Stimulated activated CD8-positive, alpha-beta memory T cell treated with anti-CD3 and anti-CD28 coated beads, Interleukin-4, amount 100 ng/mL, for 1 hour (primary cell): ENCODE measurements around the gene ACTN4.
"Not testable (repeated sequence)": the region's sequence is repeated elsewhere in the genome, so short reads cannot be mapped to it uniquely, and the experiment has no call there.

Experiments used
- DNase-seq, 2 donors: peaks; one replicate each; pipeline ENCODE4 v3.0.0-alpha.2; 2020; ENCODE audit warnings: low read depth in 2 of 2, low spot score in 1 of 2

The ACTN4 gene

DNA sequence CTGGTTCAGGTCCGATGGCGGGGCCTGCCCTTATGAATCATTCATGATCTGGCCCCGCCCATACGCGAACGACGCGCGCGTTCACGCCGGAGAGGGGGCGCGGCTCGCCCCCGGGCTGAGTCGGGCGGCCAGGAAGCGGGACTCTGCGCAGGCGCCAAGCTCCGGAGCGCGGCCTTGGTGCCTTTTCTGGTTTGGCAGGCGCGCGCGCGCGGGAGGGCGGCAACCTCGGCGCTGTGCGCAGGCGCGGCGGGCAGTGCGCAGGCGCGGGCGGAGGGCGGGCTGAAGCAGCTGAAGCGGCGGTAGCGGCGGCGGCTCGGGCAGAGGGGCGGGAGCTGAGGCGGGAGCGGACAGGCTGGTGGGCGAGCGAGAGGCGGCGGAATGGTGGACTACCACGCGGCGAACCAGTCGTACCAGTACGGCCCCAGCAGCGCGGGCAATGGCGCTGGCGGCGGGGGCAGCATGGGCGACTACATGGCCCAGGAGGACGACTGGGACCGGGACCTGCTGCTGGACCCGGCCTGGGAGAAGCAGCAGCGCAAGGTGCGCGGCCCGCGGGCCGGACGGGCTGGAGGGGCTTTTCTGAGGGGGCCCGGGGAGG, at the start of gene ACTN4:
ACTN4 (plus strand) TSS at position 282 of the 598 bp plus-strand sequence; CDS start at position 379, 97 bp downstream.
- peak; percentile 99 to 100 for DNase-seq

DNA sequence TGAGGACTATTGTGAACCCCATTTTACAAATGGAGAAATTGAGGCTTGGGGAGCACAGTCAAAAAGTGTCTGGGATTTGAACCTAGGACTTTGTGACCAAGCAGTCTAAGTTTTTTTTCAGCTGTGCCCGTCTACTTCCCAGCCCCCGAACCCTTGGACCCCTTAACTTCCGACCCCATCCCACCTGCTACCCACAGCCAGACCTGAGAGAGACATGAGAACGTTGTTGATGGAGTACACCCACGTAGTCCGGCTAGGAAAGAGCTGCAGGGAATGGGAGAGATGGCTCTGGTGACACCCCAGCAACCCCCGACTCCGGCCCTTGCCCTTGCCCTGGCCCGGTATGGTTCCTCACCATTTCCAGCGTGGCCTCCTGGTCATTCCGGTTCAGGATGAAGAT, 47.7 kb upstream of the ACTN4 start:
- DNase-seq: no peak

DNA sequence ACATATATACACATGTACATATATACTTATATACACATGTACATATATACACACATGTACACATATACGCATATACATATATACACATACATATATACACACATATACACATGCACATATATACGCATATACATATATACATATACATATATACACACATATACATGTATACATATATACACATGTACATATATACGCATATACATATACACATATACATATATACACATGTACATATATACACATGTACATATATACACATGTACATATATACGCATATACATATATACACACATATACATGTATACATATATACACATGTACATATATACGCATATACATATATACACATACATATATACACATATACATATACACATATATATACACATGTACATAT, 44.6 kb upstream of the ACTN4 start:
- DNase-seq: not testable (repeated sequence)

DNA sequence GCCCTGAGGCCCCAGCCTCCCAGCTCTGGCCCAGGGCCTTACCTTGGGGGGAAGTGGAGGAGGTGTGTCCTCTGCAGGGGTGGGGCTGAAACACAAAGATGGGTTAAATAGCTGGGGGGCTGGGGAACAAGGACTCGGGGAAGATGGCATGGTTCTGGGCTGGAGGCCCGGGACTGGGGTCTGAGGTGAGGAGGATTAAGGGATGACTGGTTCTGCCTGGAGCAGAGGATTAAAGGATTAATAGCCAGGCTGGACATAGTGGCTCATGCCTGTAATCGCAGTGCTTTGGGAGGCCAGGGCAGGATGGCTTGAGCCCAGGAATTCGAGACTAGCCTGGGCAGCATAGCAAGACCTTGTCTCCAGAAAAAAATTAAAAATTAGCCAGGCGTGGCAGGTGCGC, 41.3 kb upstream of the ACTN4 start:
- no peak for DNase-seq

DNA sequence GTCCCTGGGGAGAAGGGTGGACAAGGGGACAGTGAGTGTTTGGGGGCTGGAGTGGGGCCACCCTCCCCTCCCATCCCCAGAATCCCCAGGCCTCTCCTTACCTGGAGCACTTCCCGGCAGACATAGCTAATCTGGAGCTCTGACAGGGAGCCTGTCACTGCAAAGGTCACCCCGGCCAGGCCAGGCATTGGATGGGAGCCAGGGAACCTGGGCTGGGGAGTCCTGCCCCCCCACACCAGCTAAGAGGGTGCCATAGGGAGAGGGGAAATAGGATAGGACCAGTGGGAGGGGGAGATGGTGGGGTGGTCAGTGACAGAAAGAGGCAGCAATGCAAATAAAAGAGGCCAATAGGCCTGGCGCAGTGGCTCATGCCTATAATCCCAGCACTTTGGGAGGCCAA, 33.2 kb upstream of the ACTN4 start:
- DNase-seq: no peak

DNA sequence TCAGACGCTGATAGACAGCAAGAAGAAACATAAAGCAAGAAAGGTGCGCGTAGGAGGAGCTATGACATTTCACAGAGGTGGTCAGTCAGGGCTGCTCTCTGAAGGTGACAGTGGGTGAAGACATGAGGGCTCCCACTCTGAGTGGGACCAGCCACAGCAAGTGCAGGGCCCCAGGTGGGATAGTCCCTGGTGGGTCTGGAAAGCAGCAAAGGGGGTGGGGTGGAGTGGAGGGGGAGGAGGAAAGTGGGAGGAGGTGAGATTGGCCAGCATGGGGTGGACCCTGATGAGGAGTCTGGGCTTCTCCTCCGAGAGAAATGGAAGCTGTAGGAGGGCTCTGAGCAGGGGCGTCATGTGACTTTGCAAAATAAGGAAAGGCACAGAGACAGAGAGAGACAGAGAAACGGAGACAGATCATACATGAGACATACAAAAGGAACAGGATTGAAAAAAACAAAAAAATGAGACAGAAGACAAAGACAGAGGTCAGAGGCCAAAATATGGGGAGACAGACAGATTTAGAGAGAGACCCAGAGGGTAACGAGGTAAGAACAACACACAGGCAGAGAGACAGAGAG, 32.4 kb upstream of the ACTN4 start:
- no peak for DNase-seq

DNA sequence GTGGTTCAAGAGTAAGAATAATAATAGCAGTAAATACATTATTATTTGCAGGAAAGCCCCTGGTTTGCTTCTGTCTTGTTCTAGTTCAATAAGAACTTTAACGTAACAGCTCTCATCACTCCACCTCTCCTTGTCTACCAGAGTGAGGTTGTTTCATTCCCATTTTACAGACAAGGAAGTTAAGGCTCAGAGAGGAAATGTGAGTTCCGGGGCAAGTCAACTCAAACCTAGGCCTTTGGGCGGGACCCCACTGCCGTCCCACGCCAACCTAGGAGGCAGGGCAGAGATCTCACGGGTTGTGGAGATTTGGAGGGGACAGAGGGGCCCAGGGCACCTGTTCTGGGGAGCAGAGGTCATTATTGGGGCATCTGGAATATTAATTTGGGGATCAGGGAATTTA, 31.2 kb upstream of the ACTN4 start:
- no peak for DNase-seq

DNA sequence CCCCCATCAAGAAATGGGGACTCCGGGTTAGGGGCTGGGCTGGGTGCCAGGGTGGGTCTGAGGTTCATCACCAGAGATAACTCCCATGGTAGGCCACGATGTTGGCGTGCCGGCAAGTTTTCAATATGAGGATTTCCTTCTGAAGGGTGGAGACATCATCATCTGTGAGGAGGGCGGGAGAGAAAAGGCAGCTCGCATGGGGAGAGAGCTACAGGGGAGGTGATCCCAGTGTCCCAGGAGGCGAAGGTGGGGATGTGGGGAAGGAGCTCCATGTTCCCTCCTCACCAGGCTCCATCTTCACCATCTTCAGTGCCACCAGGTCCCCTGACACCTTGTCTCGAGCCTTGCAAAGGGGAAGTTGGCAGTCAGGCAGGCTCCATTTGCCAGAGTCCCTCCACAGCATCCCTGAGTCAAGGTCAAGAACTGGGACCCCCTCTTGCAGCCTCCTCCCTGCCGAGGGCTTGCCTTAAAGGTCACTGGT, 30.1 kb upstream of the ACTN4 start:
- DNase-seq: no peak

DNA sequence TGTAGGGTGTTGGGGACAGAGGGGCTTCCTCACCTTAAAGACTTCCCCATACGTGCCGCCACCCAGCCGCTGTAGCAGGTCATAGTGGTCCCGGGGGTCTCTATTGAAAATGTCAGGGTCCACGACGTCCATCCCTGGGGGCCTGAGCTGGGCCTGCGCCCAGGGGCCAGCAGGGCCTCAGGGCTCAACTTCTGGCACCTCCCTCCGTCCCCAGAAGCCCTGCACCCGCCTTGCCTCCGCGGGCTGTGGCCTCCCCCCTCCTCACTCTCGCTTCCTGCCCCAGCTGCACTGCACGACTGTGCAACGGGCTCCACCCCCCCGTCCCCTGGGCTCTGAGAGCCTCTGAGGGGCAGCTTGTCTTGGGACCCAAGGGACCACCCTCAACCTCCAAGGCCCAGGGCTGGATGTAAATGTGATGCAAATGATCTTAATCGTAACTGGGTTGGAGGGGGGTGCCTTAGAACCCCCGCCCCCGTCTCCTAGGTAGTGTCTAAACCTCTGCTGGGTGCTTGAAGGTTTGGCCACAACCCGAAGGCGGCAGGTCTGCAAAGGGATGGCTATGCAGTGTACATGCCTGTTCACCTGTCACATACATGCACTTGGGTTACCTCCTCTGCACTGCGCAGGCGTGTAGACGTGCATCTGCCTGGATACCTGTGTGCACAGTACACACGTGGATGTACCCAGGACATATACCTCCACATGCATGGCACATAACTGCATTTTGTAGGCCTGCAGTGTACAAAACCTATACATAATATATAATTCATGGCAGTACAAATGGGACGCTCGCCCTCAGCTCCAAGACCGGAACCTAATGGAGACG, 29.5 kb upstream of the ACTN4 start, which contains the start of gene MAP4K1:
MAP4K1 (minus strand) TSS at position 190 of the 826 bp plus-strand sequence; CDS start at position 132, 58 bp downstream.
- peak in 1 of 2 donors; percentile 41 for DNase-seq

DNA sequence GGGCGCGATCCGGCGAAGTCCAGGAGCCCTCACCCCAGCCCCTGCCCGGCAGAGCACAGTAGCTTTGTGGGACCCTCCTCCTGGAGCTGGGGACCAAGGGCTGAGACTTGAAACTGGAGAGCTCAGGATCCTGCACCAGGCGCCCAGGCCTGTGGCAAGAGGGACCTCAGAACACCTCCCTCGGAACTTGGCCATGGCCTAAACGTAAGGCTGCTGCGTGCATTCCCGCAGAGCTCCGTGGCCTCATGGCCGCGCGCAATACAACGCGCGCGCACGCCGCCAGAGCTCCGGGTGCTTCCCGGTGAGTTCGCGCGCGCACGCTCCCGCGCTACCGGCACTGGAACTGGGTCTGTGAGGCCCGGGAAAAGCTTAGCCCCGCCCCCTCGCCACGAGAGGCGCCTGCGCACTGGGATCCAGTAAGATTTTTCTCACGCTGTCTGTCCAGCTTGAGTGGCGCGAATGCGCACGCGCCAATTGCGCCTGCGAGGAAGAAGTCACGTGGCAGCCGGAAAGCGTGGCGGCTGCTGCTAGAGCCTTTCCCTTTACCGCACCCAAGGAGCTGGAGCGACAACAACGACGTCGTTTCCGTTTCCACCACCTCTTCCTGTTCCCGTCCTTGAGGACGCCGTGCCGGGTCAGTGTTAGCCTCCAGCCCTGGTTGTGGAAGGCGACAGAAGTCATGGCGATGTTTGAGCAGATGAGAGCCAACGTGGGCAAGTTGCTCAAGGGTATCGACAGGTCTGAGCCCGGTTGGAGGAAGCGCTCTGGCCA, 28.7 kb upstream of the ACTN4 start, which contains the start of gene EIF3K:
EIF3K (plus strand) TSS at position 599 of the 771 bp plus-strand sequence; CDS start at position 680, 81 bp downstream.
- DNase-seq: peak; percentile 91 to 95

DNA sequence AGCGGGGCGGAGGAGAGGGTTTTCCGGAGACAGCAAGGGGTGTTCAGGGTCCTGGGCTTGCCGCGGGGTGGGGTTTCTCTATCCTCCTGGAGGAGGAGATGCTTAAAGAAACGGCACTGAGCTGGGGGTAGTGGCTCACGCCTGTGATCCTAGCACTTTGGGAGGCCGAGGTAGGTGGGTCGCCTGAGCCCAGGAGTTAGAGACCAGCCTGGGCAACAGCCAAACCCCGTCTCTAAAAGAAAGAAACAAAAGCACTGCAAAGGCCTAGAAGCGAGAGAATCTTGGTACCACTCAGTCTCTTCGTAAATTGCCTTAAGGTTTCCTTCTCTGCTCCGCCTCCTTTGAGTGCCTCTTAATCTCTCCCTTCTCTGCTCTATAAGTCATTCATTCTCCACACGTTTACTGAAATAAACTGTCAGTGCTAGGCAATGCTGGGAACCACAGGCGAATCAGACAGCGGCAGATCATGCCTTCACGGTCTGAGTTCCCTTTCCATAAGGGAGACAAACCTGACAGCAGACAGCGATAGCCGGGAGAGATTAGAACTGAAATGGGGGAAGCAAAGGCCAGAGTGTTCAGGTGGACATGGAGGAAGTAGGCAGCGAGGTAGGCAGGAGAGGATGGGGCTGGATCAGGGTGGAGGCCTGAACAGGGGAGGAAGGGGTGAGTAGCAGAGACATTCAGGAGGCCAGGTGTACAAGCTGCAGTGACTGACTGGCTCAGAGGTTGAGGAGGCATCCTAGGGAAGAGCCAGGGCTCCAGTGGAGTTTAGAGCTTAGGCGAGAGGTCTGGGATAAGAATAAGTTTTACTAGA, 27.9 kb upstream of the ACTN4 start:
- DNase-seq: no peak

DNA sequence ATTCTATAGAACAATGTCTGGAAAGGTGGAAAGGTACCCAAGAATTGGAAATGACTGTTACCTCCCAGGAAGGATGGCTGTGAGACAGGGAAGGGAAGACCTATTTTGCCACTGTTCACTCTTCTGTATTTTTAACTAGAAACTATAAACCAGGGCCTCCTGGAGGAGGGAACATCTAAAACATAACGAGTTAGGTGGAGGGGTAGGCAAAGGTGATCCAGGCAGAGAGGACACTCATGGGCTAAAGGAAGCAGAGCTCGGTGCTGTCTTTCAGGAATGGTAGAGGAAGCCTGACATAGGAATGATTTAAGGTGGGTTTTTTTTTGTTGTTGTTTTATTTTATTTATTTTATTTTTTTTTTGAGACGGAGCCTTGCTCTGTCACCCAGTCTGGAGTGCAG, 22.6 kb upstream of the ACTN4 start:
- DNase-seq: no peak

DNA sequence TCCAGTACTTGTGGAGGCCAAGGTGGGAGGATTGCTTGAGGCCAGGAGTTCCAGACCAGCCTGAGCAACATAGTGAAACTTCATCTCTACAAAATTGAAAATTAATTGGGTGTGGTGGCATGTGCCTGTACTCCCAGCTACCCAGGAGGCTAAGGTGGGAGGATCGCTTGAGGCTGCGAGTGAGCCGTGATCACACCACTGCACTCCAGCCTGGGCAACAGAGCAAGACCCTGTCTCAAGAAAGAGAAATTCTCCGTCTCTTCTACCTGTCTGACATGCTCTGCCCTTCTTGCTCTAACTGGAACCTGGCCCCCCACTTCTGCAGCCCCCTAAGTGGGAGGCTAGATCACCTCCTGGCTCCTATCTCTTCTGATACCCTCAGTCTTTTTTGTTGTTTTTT, 21.0 kb upstream of the ACTN4 start:
- DNase-seq: no peak

DNA sequence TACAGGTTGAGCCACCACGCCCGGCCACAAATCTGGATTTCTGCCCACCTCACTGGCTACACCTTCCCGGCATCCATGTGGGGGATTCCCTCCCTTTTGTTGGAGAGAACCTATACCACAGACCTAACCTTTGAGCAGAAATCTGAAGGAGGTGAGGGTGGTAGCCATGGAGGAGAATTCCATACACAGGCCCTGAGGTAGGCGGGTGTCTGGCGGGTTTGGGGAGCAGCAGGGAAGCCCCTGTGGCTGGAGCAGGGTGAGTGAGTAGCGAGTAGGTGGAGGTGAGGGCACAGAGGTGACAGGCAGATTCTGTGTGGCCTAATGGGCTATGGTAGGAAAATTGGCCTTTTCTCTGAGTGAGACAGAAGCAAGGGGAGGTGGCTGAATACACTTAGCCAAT, 17.9 kb upstream of the ACTN4 start:
- DNase-seq: no peak

DNA sequence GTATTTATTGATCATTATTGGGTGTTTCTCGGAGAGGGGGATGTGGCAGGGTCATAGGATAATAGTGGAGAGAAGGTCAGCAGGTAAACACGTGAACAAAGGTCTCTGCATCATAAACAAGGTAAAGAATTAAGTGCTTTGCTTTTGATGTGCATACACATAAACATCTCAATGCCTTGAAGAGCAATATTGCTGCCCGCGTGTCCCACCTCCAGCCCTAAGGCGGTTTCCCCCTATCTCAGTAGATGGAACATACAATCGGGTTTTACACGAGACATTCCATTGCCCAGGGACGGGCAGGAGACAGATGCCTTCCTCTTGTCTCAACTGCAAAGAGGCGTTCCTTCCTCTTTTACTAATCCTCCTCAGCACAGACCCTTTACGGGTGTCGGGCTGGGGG, 16.1 kb upstream of the ACTN4 start:
- not testable (repeated sequence) for DNase-seq

DNA sequence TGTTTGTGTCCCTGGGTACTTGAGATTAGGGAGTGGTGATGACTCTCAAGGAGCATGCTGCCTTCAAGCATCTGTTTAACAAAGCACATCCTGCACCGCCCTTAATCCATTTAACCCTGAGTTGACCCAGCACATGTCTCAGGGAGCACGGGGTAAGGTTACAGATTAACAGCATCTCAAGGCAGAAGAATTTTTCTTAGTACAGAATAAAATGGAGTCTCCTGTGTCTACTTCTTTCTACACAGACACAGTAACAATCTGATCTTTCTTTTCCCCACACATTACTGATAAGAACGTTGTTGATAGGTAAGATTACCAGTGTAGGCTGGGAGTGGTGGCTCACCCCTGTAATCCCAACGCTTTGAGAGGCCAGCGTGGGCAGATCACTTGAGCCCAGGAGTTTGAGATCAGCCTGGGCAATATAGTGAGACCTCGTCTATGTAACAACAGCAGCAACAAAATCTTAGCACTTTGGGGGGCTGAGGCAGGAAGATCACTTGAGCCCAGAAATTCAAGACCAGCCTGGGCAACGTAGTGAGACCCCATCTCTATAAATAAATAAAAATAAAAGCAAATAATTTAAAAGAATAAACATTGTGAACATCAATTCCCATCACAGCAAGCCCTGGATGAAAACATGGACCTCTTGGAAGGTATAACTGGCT, 15.5 kb upstream of the ACTN4 start:
- DNase-seq: not testable (repeated sequence)

DNA sequence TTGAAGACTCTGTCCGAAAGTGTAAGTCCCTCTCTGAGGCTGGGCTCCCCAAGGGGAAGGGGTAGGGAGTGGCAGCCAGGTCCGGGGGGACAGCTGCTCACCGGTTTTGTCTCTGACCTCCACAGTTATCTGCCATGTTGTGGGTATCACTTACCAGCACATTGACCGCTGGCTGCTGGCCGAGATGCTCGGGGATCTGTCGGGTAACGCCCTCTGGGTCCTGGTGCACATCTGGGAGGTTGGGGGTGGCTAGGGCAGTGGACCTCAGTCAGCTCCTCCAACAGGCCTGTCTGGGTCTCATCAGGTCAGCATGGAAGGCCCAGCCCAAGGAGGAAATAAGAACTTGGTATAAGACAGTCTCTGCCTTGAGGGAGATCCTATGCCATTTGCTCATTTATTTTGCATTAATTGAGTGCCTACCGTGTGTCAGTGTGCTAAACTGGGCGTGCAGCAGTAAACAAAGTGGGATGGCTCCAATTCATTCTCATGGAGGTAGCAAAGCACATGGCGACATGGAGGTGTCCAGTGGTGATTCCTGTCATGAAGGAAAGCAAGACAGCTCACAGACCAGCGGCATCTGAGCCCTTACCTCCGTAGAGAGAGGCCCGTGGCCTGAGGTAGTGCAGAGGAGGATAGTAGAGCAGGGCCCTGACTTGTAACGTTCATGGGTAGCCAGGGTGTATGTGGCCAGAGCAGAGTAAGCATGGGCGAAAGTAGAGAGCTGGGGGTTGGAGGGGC, 14.8 kb upstream of the ACTN4 start:
- DNase-seq: no peak

DNA sequence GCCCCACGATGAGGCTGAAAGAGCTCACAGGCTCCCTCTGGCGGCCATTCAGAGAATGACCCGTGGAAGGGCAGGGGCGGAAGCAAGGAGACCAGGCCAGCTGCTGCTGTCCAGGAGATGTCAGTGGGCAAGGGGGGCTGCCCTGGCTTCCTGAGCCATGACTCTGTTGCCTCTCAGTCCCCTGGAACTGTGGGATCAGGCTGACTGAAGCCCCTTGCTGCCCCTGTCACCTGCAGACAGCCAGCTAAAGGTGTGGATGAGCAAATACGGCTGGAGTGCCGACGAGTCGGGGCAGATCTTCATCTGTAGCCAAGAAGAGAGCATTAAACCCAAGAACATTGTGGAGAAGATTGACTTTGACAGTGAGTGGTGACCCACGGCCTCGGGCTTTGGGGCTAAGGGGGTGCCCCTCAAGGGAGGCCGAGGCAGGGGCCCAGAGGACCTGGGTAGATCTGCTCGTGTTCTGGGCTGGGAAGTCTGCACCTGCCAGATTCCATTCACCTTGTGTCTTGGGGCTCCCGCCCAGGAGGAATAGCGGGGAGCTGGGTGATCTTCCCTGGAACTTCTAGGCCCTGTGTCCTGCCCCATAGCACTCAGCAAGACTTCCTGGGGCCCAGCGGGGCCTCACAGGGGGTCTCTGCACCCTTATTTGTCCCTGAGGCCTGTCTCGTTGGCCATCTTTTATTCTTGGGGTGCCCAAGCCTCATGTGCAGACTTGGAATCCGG, 12.5 kb upstream of the ACTN4 start:
- peak; percentile 37 to 57 for DNase-seq
